Vagina (tissue), 2 donors: ENCODE data around the gene PTPRM.

Experiments used
- POLR2A ChIP-seq, 2 donors: fragments of 450-650 bp; IDR thresholded peaks; one replicate each; pipeline ENCODE4 v1.6.1; 2017; ENCODE audit warnings: antibody characterized with exemption in 2 of 2, mild to moderate bottlenecking in 2 of 2, moderate library complexity in 2 of 2
- POLR2AphosphoS5 ChIP-seq, 2 donors: sonication (generic); formaldehyde crosslinking; IDR thresholded peaks; one replicate each; pipeline ENCODE4 v1.9.0; 2017; ENCODE audit warnings: antibody characterized with exemption in 2 of 2, mild to moderate bottlenecking in 2 of 2, low read depth in 1 of 2; ENCODE audit not compliant: insufficient read depth in 1 of 2
- TF ChIP-seq, protein P1 (sequence below), 3 experiments: fragments of 450-650 bp in 2 of 3; fragments of 200-600 bp in 1 of 3; sonication (generic) in 1 of 3; IDR thresholded peaks; one replicate each; pipeline ENCODE4 v1.5.1; 2017 to 2019; ENCODE audit warnings: antibody characterized with exemption in 3 of 3, mild to moderate bottlenecking in 2 of 3, moderate library complexity in 2 of 3

- TF ChIP-seq, protein P1, sequence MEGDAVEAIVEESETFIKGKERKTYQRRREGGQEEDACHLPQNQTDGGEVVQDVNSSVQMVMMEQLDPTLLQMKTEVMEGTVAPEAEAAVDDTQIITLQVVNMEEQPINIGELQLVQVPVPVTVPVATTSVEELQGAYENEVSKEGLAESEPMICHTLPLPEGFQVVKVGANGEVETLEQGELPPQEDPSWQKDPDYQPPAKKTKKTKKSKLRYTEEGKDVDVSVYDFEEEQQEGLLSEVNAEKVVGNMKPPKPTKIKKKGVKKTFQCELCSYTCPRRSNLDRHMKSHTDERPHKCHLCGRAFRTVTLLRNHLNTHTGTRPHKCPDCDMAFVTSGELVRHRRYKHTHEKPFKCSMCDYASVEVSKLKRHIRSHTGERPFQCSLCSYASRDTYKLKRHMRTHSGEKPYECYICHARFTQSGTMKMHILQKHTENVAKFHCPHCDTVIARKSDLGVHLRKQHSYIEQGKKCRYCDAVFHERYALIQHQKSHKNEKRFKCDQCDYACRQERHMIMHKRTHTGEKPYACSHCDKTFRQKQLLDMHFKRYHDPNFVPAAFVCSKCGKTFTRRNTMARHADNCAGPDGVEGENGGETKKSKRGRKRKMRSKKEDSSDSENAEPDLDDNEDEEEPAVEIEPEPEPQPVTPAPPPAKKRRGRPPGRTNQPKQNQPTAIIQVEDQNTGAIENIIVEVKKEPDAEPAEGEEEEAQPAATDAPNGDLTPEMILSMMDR (IDR thresholded peaks at IDR 0.05) = no peak
- no peak for TF ChIP-seq POLR2A (IDR thresholded peaks at IDR 0.05)
- TF ChIP-seq POLR2AphosphoS5 (IDR thresholded peaks at IDR 0.05; ENCODE audit: insufficient read depth in 1 of 2, low read depth in 1 of 2) = no peak
Observed at GRCh38 chr18:8337211-8337610, 770.1 kb downstream of the PTPRM start.
